ENCODE data around the gene CHD6. TPM values are rescaled to one million over a fixed set of nuclear protein-coding genes. Genes with fewer than 3 reads are reported as not detected.
"Not testable (repeated sequence)": the region's sequence is repeated elsewhere in the genome, so short reads cannot be mapped to it uniquely, and the experiment has no call there.

CHD6 gene
- polyA plus RNA-seq, 1 experiment, result 16.4 TPM

DNA sequence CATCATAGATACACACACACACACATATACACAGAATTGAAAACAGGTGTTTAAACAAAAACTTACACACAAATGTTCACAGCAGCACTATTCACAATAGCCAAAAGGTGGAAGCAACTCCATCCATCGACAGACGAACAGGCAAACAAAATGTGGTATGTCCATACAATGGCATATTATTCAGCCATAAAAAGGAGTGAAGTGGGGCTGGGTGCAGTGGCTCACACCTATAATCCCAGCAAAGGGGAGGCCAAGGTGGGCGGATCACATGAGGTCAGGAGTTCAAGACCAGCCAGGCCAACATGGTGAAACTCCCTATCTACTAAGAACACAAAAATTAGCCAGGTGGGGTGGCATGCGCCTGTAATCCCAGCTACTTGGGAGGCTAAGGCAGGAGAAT lies 80.3 kb downstream of the CHD6 start:
- Histone ChIP-seq H3K4me3 (ENCODE audit: low read depth, low read length) (no peak overlapping the region), H3K27me3 (ENCODE audit: control insufficient read depth, insufficient read depth, low read length) (no peaks in the 10 kb centered on the region), H3K36me3 (ENCODE audit: control insufficient read depth, insufficient read depth, low read length) (peaks cover 1% of the 10 kb centered on the region)
- POLR2A ChIA-PET, result no interaction called here
- DNase-seq (ENCODE audit: low read depth), result no peak
- TF ChIP-seq, protein P1, sequence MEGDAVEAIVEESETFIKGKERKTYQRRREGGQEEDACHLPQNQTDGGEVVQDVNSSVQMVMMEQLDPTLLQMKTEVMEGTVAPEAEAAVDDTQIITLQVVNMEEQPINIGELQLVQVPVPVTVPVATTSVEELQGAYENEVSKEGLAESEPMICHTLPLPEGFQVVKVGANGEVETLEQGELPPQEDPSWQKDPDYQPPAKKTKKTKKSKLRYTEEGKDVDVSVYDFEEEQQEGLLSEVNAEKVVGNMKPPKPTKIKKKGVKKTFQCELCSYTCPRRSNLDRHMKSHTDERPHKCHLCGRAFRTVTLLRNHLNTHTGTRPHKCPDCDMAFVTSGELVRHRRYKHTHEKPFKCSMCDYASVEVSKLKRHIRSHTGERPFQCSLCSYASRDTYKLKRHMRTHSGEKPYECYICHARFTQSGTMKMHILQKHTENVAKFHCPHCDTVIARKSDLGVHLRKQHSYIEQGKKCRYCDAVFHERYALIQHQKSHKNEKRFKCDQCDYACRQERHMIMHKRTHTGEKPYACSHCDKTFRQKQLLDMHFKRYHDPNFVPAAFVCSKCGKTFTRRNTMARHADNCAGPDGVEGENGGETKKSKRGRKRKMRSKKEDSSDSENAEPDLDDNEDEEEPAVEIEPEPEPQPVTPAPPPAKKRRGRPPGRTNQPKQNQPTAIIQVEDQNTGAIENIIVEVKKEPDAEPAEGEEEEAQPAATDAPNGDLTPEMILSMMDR (IDR thresholded peaks at IDR 0.05; ENCODE audit: insufficient read depth, low read depth, low read length), result no peak
- CTCF ChIA-PET, result no interaction called here

DNA sequence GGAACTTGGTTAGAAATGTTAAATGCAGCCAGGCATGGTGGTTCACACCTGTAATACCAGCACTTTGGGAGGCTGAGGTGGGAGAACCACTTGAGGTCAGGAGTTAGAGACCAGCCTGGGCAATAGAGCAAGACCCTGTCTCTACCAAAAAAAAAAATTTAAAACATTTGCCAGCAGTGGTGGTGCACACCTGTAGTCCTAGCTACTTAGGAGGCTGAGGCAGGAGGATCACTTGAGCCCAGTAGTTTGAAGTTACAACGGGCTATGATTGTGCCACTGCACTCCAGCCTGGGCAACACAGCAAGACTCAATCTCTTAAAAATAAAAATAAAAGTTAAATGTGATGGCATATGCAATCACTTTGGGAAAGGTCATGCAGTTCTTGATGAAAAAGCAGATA lies 82.6 kb downstream of the CHD6 start:
- H3K27me3 ChIP-seq (ENCODE audit: control insufficient read depth, insufficient read depth, low read length); POLR2A ChIA-PET; H3K36me3 ChIP-seq (ENCODE audit: control insufficient read depth, insufficient read depth, low read length); H3K4me3 ChIP-seq (ENCODE audit: low read depth, low read length); DNase-seq (ENCODE audit: low read depth): not testable (repeated sequence)
- CTCF ChIA-PET, result interaction anchor here (1.4 kb wide), 1 partner anchor 11 kb away, joined by 3 read pairs; no protein-coding TSS in a partner anchor

DNA sequence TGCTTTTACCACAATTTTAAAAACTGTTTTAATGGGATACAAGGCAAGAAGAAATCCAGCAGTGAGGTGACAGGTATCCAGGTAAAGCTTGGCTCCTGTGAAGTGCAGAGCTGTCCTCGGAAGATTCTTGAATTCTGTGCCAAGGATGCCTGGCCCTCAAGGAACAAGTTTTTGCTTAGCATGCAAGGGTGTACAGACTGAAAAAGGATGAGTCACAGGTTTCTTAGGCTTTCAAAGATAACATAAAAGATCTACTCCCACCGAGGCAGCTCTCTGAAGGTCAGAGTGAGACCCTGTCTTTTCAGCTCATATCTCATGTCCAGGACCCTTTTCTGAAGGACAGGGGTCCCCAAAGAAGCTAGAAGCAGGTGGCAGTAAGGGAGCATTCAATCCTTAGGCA lies 83.3 kb downstream of the CHD6 start:
- Histone ChIP-seq H3K36me3 (ENCODE audit: control insufficient read depth, insufficient read depth, low read length) (peaks cover 4% of the 10 kb centered on the region), H3K27me3 (ENCODE audit: control insufficient read depth, insufficient read depth, low read length) (no peaks in the 10 kb centered on the region), H3K4me3 (ENCODE audit: low read depth, low read length) (no peak overlapping the region)
- ChIA-PET POLR2A (no interaction called here), CTCF (interaction anchor here (1.4 kb wide), 1 partner anchor 12 kb away, joined by 3 read pairs; no protein-coding TSS in a partner anchor)
- TF ChIP-seq, protein P1 (IDR thresholded peaks at IDR 0.05; ENCODE audit: insufficient read depth, low read depth, low read length), result no peak
- no peak for DNase-seq (ENCODE audit: low read depth)

DNA sequence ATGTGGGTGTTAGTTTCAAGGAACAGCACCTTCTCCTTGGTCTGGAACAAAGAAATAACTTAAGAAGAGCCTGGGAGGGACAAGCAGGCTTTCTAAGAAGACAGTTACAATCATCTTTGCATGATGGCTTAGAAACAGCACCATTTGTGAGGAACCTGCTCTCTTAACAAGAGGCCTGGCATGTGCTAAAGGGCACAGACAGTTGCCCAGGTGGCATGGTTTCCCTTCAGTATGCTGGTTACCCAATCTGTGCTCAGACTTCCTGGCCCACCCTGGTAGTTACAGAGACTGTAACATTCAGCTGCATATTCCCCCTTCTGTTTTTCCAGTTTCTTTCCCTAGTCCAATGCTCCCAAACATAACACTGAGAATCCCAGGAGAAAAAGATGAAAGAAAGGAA lies 84.0 kb downstream of the CHD6 start:
- ChIA-PET POLR2A (no interaction called here), CTCF (interaction anchor here (1.4 kb wide), 1 partner anchor 13 kb away, joined by 3 read pairs; no protein-coding TSS in a partner anchor)
- Histone ChIP-seq H3K36me3 (ENCODE audit: control insufficient read depth, insufficient read depth, low read length) (peaks cover 4% of the 10 kb centered on the region), H3K27me3 (ENCODE audit: control insufficient read depth, insufficient read depth, low read length) (no peaks in the 10 kb centered on the region), H3K4me3 (ENCODE audit: low read depth, low read length) (no peak overlapping the region)
- DNase-seq (ENCODE audit: low read depth), result no peak
- TF ChIP-seq, protein P1 (IDR thresholded peaks at IDR 0.05; ENCODE audit: insufficient read depth, low read depth, low read length), result no peak

DNA sequence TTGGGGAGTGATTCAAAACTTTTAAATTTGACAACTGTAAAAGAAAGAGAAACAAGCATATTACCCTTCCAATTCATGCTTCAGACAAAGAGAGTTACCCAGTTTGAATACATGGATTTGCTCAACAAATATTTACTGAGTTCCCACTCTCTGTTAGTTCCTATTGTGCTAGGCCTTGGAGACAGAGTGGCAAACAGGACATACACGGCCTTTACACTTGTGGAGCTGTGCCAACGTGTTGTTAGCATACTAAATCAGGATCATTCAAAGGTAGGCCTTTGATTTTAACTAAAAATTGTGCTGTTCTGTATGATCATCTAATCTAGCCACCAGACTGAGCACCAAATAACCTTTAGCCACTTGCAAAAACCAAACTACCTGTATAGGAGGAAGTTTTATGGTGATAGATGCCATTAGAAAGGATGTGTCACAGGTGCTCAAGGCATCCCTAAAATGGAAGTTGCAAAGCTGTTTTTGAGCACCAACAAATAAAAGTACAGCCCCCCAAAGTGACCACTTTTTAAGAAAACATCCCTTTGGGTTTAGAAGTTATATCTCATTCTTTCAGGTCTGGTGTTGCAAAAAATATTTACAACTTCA lies 84.5 kb downstream of the CHD6 start:
- peaks cover 4% of the 10 kb centered on the region for H3K36me3 ChIP-seq (ENCODE audit: control insufficient read depth, insufficient read depth, low read length)
- ChIA-PET CTCF (no interaction called here), POLR2A (no interaction called here)
- H3K4me3 ChIP-seq (ENCODE audit: low read depth, low read length), result no peak overlapping the region
- TF ChIP-seq, protein P1 (IDR thresholded peaks at IDR 0.05; ENCODE audit: insufficient read depth, low read depth, low read length), result no peak
- H3K27me3 ChIP-seq (ENCODE audit: control insufficient read depth, insufficient read depth, low read length), result no peaks in the 10 kb centered on the region
- no peak for DNase-seq (ENCODE audit: low read depth)

DNA sequence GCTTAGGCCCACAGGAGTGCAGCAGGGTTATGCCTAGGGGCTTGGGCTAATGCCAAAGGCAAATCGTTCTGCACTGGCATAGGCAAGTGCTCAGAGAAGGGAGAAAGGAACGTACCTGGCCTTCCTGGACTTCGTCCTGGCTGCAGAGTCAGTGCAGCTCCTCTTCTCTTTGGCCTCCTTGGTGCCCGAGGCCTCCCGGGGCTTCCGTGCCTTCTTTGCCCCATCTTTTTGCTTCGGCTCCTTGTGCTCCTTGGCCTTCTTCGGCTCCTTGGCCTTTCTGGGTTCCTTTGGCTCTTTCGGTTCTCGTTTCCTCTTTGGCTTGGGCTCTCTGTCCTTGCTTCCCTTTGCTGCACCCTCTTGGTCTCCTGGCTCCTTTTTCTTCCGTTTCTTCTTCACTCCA lies 85.2 kb downstream of the CHD6 start:
- ChIA-PET POLR2A (no interaction called here), CTCF (interaction anchor here (0.9 kb wide), 1 partner anchor 93 kb away, joined by 3 read pairs; no protein-coding TSS in a partner anchor)
- TF ChIP-seq, protein P1 (IDR thresholded peaks at IDR 0.05; ENCODE audit: insufficient read depth, low read depth, low read length), result no peak
- peaks cover 4% of the 10 kb centered on the region for H3K36me3 ChIP-seq (ENCODE audit: control insufficient read depth, insufficient read depth, low read length)
- H3K27me3 ChIP-seq (ENCODE audit: control insufficient read depth, insufficient read depth, low read length), result no peaks in the 10 kb centered on the region
- DNase-seq (ENCODE audit: low read depth), result no peak
- H3K4me3 ChIP-seq (ENCODE audit: low read depth, low read length), result no peak overlapping the region

All from BJ (cell line).